CD14-positive monocyte (primary cell): Measurements from ENCODE around the gene SRPX. TPM values are rescaled to one million over a fixed set of nuclear protein-coding genes. Genes with fewer than 3 reads are reported as not detected.

Source experiments
- DNase-seq, 3 donors: peaks; one replicate each; pipeline ENCODE4 v3.0.0-alpha.2; 2011 to 2022
- H2AFZ ChIP-seq: 2 replicates; pipeline ENCODE4 v1.6.0; 2012; ENCODE audit warnings: mild to moderate bottlenecking, low read depth, low read length, inconsistent platforms; ENCODE audit not compliant: insufficient read depth, poor library complexity, severe bottlenecking
- H3K27ac ChIP-seq, 2 donors: 1 replicate in 1 of 2; 2 replicates in 1 of 2; pipeline ENCODE4 v1.5.1; 2012 to 2013; ENCODE audit warnings: low read length in 2 of 2, control low read depth in 1 of 2, inconsistent platforms in 1 of 2, low read depth in 1 of 2, mild to moderate bottlenecking in 1 of 2
- H3K27me3 ChIP-seq, 2 donors: one replicate each; pipeline versions ENCODE4 v1.6.0 to v1.6.1; 2011 to 2013; ENCODE audit warnings: low read length in 2 of 2; ENCODE audit not compliant: control insufficient read depth in 2 of 2, insufficient read depth in 2 of 2
- H3K36me3 ChIP-seq, 2 donors: replicated peaks in 1 of 2; 1 replicate in 1 of 2; 2 replicates in 1 of 2; pipeline versions ENCODE4 v1.5.1 to v1.6.1; 2012 to 2013; ENCODE audit warnings: low read length in 2 of 2, control low read depth in 1 of 2, inconsistent platforms in 1 of 2, mild to moderate bottlenecking in 1 of 2; ENCODE audit not compliant: insufficient read depth in 2 of 2, control insufficient read depth in 1 of 2
- H3K4me1 ChIP-seq, 2 donors: 1 replicate in 1 of 2; 2 replicates in 1 of 2; pipeline versions ENCODE4 v1.5.1 to v1.6.1; 2012 to 2013; ENCODE audit warnings: low read length in 2 of 2, control low read depth in 1 of 2, inconsistent platforms in 1 of 2, mild to moderate bottlenecking in 1 of 2, moderate library complexity in 1 of 2; ENCODE audit not compliant: insufficient read depth in 2 of 2, control insufficient read depth in 1 of 2
- H3K4me2 ChIP-seq: replicated peaks from 2 replicates; pipeline ENCODE3; 2012; ENCODE audit warnings: low read length, moderate library complexity, mild to moderate bottlenecking; ENCODE audit not compliant: poor library complexity, severe bottlenecking; ENCODE audit errors: extremely low read depth
- H3K4me3 ChIP-seq, 3 experiments: fragments of 200-600 bp in 1 of 3; sonication (generic) in 1 of 3; replicated peaks in 1 of 3; 1 replicate in 2 of 3; 2 replicates in 1 of 3; pipeline ENCODE4 v1.5.1; 2011 to 2013; ENCODE audit warnings: low read length in 3 of 3, mild to moderate bottlenecking in 3 of 3, control low read depth in 2 of 3, low read depth in 2 of 3, inconsistent platforms in 1 of 3, moderate library complexity in 1 of 3
- H3K79me2 ChIP-seq: 2 replicates; pipeline ENCODE4 v1.6.0; 2012; ENCODE audit warnings: mild to moderate bottlenecking, control low read depth, inconsistent platforms, low read length, moderate library complexity; ENCODE audit not compliant: insufficient read depth
- H3K9ac ChIP-seq: 2 replicates; pipeline ENCODE4 v1.6.0; 2017; ENCODE audit warnings: low read length, mild to moderate bottlenecking; ENCODE audit not compliant: insufficient read depth, poor library complexity, severe bottlenecking
- H3K9me3 ChIP-seq, 2 donors: replicated peaks in 1 of 2; 1 replicate in 1 of 2; 2 replicates in 1 of 2; pipeline versions ENCODE4 v1.5.1 to v1.6.1; 2012 to 2013; ENCODE audit warnings: low read length in 2 of 2, control low read depth in 1 of 2; ENCODE audit not compliant: control insufficient read depth in 1 of 2, insufficient read depth in 1 of 2
- H4K20me1 ChIP-seq: 2 replicates; pipeline ENCODE4 v1.6.0; 2012; ENCODE audit warnings: mild to moderate bottlenecking, low read length, control low read depth, moderate library complexity; ENCODE audit not compliant: insufficient read depth
- H3K27ac Mint-ChIP-seq, 7 donors: one replicate each; pipeline ENCODE4 v1.8.0; 2020; ENCODE audit warnings: mild to moderate bottlenecking in 7 of 7, mixed read lengths in 7 of 7, moderate library complexity in 6 of 7, inconsistent platforms in 2 of 7
- H3K27me3 Mint-ChIP-seq, 3 donors: one replicate each; pipeline ENCODE4 v1.8.0; 2021 to 2022; ENCODE audit warnings: low read depth in 3 of 3, mild to moderate bottlenecking in 3 of 3, mixed read lengths in 3 of 3, moderate library complexity in 3 of 3, inconsistent platforms in 1 of 3
- H3K36me3 Mint-ChIP-seq, 2 donors: one replicate each; pipeline ENCODE4 v1.8.0; 2020; ENCODE audit warnings: mixed read lengths in 2 of 2, inconsistent platforms in 1 of 2, mild to moderate bottlenecking in 1 of 2
- H3K4me1 Mint-ChIP-seq: one replicate; pipeline ENCODE4 v1.8.0; 2020; ENCODE audit warnings: mild to moderate bottlenecking, mixed read lengths
- H3K4me3 Mint-ChIP-seq, 2 donors: one replicate each; pipeline ENCODE4 v1.8.0; 2020; ENCODE audit warnings: mild to moderate bottlenecking in 2 of 2, mixed read lengths in 2 of 2, moderate library complexity in 1 of 2
- H3K9me3 Mint-ChIP-seq, 7 donors: one replicate each; pipeline ENCODE4 v1.8.0; 2020 to 2022; ENCODE audit warnings: mixed read lengths in 7 of 7, mild to moderate bottlenecking in 6 of 7, moderate library complexity in 6 of 7, inconsistent platforms in 2 of 7
- CTCF ChIP-seq: fragments of 200-600 bp; IDR thresholded peaks from one replicate; pipeline ENCODE4 v1.8.0; 2022; ENCODE audit warnings: antibody characterized with exemption, mild to moderate bottlenecking
- WGBS: methylation state at CpG from one replicate; pipeline ENCODE4 v1.1.5; 2013; ENCODE audit warnings: missing lambda C conversion rate; ENCODE audit not compliant: insufficient coverage; 5-methylcytosine and 5-hydroxymethylcytosine counted together
- intact Hi-C, 2 donors: fragments of 100-400 bp; cut with micrococcal nuclease; formaldehyde crosslinking; loops; one replicate each; pipeline versions ENCODE4 v1.15.0 to v1.15.1; 2023
- polyA plus RNA-seq, 3 donors: library from polyadenylated mRNA; depleted of rRNA in 1 of 3; unstranded in 2 of 3; stranded (reverse) in 1 of 3; fragments of 300-500 nt in 2 of 3; fragments of >200 nt in 1 of 3; fragmentation: Illumina TruSeq in 2 of 3; gene quantifications; 1 replicate in 2 of 3; 2 replicates in 1 of 3; pipeline ENCODE4 v1.2.3, GENCODE V29; 2012 to 2021

The SRPX gene
- polyA plus RNA-seq, 3 donors = not detected

- Mint-ChIP-seq H3K4me3 (no peak overlapping the region), H3K27ac (no peak overlapping the region), H3K9me3 (no peaks in the 10 kb centered on the region), H3K36me3 (no peaks in the 10 kb centered on the region), H3K4me1 (no peaks in the 10 kb centered on the region), H3K27me3 (peaks cover 0 to 4% (median 3%) of the 10 kb centered on the region in 3 donors)
- no peaks in the 10 kb centered on the region for H3K36me3 ChIP-seq
- TF ChIP-seq CTCF = no peak
- H3K4me2 ChIP-seq = no peak overlapping the region
- H3K27ac ChIP-seq = no peak overlapping the region
- DNase-seq = no peak
- H3K9ac ChIP-seq = no peak overlapping the region
- no peaks in the 10 kb centered on the region for H4K20me1 ChIP-seq
- H3K4me3 ChIP-seq = no peak overlapping the region
- H3K79me2 ChIP-seq = no peaks in the 10 kb centered on the region
- WGBS = no CpG with 5 or more reads among the region's 2 CpGs
- H3K4me1 ChIP-seq = no peaks in the 10 kb centered on the region
- no peak overlapping the region for H2AFZ ChIP-seq
- no peaks in the 10 kb centered on the region for H3K27me3 ChIP-seq
- no peaks in the 10 kb centered on the region for H3K9me3 ChIP-seq
- intact Hi-C loops = no loop called here
Observed at GRCh38 chrX:38154818-38155217, 65.9 kb downstream of the SRPX start.

- no peaks in the 10 kb centered on the region for H4K20me1 ChIP-seq
Observed at GRCh38 chrX:38154340-38154739, 66.3 kb downstream of the SRPX start.

More at GRCh38 chrX:38154340-38154739, 66.3 kb downstream of the SRPX start:
- WGBS = 80% methylated on average over 1 of the region's 5 CpGs
- Mint-ChIP-seq H3K4me1 (no peaks in the 10 kb centered on the region), H3K27me3 (peaks cover 0 to 4% (median 3%) of the 10 kb centered on the region in 3 donors), H3K27ac (no peak overlapping the region), H3K9me3 (no peaks in the 10 kb centered on the region), H3K4me3 (no peak overlapping the region), H3K36me3 (no peaks in the 10 kb centered on the region)
- Histone ChIP-seq H3K9me3 (no peaks in the 10 kb centered on the region), H3K4me3 (no peak overlapping the region), H3K9ac (no peak overlapping the region), H3K79me2 (no peaks in the 10 kb centered on the region), H2AFZ (no peak overlapping the region), H3K27ac (no peak overlapping the region), H3K4me2 (no peak overlapping the region), H3K4me1 (no peaks in the 10 kb centered on the region), H3K36me3 (no peaks in the 10 kb centered on the region), H3K27me3 (no peaks in the 10 kb centered on the region)
- no peak for DNase-seq
- intact Hi-C loops = no loop called here
- no peak for TF ChIP-seq CTCF
